GM13976 (cell line): ENCODE results near the gene RBM20.
"Not testable (repeated sequence)": the region's sequence is repeated elsewhere in the genome, so short reads cannot be mapped to it uniquely, and the experiment has no call there.

Experiments used
- DNase-seq: peaks from one replicate; pipeline ENCODE4 v3.0.0; 2012; ENCODE audit warnings: low spot score
- CTCF ChIP-seq: IDR thresholded peaks from 2 replicates; pipeline ENCODE4 v1.5.1; 2012; ENCODE audit warnings: borderline replicate concordance, mild to moderate bottlenecking; ENCODE audit not compliant: insufficient read depth; ENCODE audit errors: extremely low read depth, missing control alignments, control extremely low read depth
- in situ Hi-C: fragments of 300-500 bp; cut with MboI; formaldehyde crosslinking; loops from one replicate; pipeline ENCODE4 v1.12.0; 2022; ENCODE audit warnings: low sequenced_read_pairs, mixed read lengths, inconsistent platforms; ENCODE audit not compliant: unreplicated experiment

The RBM20 gene

DNA sequence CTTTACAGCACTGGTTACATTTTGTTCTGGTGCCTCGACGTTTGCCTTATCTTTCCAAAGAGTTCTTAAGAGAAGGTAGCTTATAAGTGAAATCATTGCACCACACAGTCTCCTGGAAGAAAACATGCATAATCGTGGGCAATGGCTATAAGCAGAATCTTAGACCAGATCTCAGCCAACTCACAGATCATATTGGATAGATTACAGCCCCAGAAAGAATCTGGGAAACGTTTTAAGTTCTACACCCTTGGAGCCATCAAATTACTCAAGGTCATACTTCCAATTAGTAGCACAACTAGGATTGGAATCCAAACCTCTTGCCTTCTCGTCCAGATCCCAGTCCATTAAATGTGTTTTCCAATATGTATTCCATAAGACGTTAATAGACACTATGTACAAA, 218.8 kb downstream of the RBM20 start:
- TF ChIP-seq CTCF, result no peak
- in situ Hi-C loops, result no loop called here
- no peak for DNase-seq

GRCh38 chr10:110863361-110863760, 219.2 kb downstream of the RBM20 start:
- DNase-seq, result no peak
- in situ Hi-C loops, result no loop called here
- no peak for TF ChIP-seq CTCF

DNA sequence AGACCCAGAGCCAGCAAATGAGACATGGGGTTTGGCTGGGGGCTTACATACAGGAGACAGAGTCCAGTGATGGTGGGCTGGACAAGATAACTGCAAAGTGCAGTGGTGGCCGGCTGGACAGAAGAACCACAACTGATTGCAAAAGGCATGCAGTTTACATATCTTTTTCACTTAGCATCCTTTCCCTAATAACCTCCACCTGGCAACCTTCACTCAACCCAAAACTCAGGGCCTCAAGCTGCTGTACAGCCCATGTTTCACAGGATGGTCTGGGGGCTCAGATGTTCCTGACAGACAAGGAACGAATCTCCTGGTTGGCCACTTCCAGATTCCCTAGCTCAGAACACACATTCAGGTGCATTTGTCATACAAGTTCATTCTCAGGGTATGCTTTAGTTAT, 219.8 kb downstream of the RBM20 start:
- DNase-seq, result no peak
- TF ChIP-seq CTCF, result no peak
- in situ Hi-C loops, result no loop called here

DNA sequence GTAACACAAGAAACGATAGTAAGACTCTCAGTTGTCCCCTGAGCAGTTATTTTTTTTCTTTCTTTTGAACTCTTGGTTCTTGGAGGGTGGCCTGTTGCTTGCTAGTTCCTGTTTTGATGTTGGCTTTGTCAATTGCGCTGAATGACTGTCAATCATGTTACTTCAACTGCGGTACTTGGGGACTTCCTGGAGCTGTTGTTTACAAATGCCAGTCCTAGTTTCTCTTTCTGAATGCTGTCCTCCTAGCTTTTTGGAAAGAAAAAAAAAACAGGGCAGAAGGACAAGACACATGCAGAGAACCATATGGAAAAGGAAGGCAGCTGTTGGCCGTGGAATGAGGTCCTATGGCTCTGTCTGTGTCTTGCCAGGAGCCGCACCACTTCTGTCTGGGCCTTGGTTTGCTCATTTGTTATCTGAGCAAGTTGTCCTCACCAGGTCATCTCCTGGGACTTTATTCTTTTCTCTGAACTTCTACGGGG, 220.6 kb downstream of the RBM20 start:
- peak; percentile 43 for DNase-seq
- TF ChIP-seq CTCF, result no peak
- in situ Hi-C loops, result no loop called here

DNA sequence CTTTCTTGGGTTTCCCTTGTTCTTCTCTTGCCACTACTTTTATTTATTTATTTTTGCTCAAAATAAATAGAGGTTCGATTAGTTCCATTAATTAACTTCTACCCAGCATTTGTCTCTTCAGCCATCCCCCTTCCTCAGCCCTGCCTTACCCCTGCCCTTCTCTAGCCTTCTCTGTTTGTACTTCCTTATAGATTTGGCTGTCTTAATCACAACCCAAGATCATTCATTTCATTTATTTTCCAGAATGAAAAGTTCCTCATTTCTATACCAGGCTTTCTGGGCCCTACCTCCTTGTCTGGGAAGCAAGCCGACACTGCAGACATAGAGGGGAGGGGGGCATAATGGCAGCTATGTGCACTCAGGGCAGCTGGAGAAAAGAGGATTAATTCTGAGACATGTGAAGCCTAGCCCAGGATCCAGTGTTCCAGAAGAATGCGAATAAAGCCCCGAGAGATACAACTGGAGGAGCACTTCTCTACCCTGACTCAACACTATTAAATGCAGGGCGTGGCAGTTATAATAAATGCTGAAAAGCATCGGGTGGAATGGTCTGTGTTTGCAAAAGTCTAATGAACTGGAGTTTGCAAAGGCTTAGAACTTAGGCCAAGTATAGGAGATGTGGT, 221.2 kb downstream of the RBM20 start:
- in situ Hi-C loops, result no loop called here
- TF ChIP-seq CTCF, result no peak
- no peak for DNase-seq

GRCh38 chr10:110865809-110866482, 221.8 kb downstream of the RBM20 start:
- no peak for TF ChIP-seq CTCF
- in situ Hi-C loops, result no loop called here
- DNase-seq, result no peak

DNA sequence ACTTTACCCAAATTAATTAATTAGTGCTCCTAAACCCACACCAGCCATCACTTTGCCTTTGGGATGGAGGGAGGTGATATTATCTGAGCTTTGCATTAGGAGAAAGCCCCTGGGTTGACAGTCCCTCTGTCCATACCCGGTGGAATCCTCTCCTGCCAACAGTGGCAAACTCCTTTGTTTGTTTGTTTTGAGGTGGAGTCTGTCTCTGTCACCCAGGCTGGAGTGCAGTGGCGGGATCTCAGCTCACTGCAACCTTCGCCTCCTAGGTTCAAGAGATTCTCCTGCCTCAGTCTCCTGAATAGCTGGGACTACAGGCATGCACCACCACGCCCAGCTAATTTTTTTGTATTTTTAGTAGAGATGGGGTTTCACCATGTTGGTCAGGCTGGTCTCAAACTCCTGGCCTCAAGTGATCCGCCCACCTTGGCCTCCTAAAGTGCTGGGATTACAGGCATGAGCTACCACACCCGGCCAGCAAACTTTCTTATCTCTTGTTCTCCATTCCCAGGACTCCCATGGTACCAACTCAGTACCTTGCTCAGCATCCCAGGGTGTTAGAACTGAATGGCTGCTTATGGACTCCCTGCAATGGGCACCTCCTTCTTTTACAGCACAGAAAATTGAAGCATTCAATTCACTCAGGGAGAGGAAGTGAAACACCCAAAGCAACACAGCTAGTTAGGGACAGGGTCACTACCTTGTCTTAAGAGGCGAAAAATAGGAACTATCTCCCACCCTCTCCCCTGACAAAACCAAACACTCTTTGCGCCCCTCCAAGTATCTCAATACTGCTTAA, 223.1 kb downstream of the RBM20 start:
- in situ Hi-C loops, DNase-seq: not testable (repeated sequence)
